ENCODE measurements around the gene CAMTA1.

DNA sequence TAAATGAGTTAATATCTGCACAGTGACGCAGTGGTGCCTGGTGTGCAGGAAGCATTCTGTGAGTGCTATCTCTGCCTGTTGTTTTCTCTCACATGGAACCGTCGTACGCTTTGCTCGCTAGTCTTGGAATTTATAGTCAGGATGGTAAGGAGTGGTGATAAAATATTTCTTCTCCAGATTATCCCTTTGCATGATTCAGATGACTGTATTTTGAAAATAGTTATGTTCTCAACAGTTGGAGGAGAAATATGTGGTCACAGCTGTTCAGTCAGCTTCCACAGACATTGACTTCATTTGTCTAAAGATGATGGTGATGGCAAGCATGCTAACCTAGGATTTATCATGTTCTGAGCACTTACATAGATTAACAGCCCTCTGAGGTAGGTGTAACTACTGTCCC lies 944.5 kb downstream of the CAMTA1 start:
- TF ChIP-seq, protein P1, sequence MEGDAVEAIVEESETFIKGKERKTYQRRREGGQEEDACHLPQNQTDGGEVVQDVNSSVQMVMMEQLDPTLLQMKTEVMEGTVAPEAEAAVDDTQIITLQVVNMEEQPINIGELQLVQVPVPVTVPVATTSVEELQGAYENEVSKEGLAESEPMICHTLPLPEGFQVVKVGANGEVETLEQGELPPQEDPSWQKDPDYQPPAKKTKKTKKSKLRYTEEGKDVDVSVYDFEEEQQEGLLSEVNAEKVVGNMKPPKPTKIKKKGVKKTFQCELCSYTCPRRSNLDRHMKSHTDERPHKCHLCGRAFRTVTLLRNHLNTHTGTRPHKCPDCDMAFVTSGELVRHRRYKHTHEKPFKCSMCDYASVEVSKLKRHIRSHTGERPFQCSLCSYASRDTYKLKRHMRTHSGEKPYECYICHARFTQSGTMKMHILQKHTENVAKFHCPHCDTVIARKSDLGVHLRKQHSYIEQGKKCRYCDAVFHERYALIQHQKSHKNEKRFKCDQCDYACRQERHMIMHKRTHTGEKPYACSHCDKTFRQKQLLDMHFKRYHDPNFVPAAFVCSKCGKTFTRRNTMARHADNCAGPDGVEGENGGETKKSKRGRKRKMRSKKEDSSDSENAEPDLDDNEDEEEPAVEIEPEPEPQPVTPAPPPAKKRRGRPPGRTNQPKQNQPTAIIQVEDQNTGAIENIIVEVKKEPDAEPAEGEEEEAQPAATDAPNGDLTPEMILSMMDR (IDR thresholded peaks at IDR 0.05): no peak
- TF ChIP-seq EZH2 (IDR thresholded peaks at IDR 0.05) (no peak), EZH2phosphoT487 (IDR thresholded peaks at IDR 0.05) (no peak)

Data from neural progenitor cell (in vitro differentiated cells).